Thoracic aorta (tissue), 2 donors: ENCODE measurements around the gene TLR9. TPM values are rescaled to one million over a fixed set of nuclear protein-coding genes. Genes with fewer than 3 reads are reported as not detected.

Experiments used
- ATAC-seq: fragments of 150-250 bp; one replicate; pipeline ENCODE4 v1.8.0; 2017; ENCODE audit warnings: low read depth; ENCODE audit not compliant: insufficient number of reproducible peaks, low FRiP score
- DNase-seq: peaks from one replicate; pipeline ENCODE4 v3.0.0-alpha.2; 2020; ENCODE audit warnings: low spot score
- H3K27ac ChIP-seq, 2 donors: fragments of 200-600 bp; sonication (generic); 1 replicate in 1 of 2; 2 replicates in 1 of 2; pipeline ENCODE4 v1.5.1; 2016; ENCODE audit warnings: mild to moderate bottlenecking in 2 of 2, moderate library complexity in 2 of 2
- H3K27me3 ChIP-seq: fragments of 200-600 bp; sonication (generic); replicated peaks from 2 replicates; pipeline ENCODE4 v1.6.0; 2016; ENCODE audit warnings: mild to moderate bottlenecking; ENCODE audit not compliant: insufficient read depth
- H3K36me3 ChIP-seq: fragments of 200-600 bp; sonication (generic); one replicate; pipeline ENCODE4 v1.5.1; 2016
- H3K4me1 ChIP-seq, 2 donors: fragments of 200-600 bp; sonication (generic); 1 replicate in 1 of 2; 2 replicates in 1 of 2; pipeline versions ENCODE4 v1.5.1 to v1.6.0; 2016; ENCODE audit warnings: low read depth in 2 of 2, mild to moderate bottlenecking in 1 of 2; ENCODE audit not compliant: control insufficient read depth in 1 of 2
- H3K4me3 ChIP-seq: fragments of 200-600 bp; sonication (generic); 2 replicates; pipeline ENCODE4 v1.5.1; 2016; ENCODE audit warnings: mild to moderate bottlenecking
- H3K9me3 ChIP-seq: fragments of 200-600 bp; sonication (generic); 2 replicates; pipeline ENCODE4 v1.5.1; 2016
- total RNA-seq, 2 donors: library from RNA; depleted of rRNA; stranded (reverse); fragments of >200 nt; gene quantifications; one replicate each; pipeline versions ENCODE4 v1.1.0 to v1.2.3, GENCODE V29; 2016
- TF ChIP-seq, protein P1 (sequence below): fragments of 200-600 bp; sonication (generic); IDR thresholded peaks from one replicate; pipeline ENCODE4 v1.5.1; 2019; ENCODE audit warnings: antibody characterized with exemption

Gene TLR9
- total RNA-seq, 2 donors from 2014 or later: not detected

DNA sequence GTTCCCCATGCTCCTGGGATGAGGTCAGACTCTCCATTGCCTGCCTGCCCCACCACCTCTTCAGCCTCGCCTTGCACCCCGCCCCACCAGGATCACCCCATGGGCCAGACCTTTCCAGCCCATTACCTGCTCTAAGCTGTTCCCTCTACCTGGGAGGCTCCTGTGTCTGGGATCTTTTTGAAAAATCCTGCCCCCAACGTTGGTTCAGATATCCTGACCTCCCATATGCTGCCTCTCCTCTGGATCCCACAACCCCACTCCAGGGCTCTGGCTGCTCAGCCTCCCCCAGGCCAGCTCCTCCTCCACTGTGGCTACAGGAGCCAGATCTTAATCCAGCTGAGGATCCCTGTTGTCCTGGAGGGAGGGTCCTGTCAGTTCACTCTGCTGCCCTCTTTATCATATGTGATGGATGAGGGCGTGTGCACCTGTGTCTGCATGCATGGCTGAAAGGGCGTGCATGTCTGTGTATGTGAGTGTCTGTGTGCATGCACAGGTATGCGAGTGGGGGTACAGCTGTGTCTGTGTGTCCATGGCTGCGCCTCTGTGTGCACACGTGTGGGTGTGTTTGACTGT lies 49.2 kb downstream of the TLR9 start:
- TF ChIP-seq, protein P1, sequence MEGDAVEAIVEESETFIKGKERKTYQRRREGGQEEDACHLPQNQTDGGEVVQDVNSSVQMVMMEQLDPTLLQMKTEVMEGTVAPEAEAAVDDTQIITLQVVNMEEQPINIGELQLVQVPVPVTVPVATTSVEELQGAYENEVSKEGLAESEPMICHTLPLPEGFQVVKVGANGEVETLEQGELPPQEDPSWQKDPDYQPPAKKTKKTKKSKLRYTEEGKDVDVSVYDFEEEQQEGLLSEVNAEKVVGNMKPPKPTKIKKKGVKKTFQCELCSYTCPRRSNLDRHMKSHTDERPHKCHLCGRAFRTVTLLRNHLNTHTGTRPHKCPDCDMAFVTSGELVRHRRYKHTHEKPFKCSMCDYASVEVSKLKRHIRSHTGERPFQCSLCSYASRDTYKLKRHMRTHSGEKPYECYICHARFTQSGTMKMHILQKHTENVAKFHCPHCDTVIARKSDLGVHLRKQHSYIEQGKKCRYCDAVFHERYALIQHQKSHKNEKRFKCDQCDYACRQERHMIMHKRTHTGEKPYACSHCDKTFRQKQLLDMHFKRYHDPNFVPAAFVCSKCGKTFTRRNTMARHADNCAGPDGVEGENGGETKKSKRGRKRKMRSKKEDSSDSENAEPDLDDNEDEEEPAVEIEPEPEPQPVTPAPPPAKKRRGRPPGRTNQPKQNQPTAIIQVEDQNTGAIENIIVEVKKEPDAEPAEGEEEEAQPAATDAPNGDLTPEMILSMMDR: no peak
- no peak for ATAC-seq
- DNase-seq: no peak

DNA sequence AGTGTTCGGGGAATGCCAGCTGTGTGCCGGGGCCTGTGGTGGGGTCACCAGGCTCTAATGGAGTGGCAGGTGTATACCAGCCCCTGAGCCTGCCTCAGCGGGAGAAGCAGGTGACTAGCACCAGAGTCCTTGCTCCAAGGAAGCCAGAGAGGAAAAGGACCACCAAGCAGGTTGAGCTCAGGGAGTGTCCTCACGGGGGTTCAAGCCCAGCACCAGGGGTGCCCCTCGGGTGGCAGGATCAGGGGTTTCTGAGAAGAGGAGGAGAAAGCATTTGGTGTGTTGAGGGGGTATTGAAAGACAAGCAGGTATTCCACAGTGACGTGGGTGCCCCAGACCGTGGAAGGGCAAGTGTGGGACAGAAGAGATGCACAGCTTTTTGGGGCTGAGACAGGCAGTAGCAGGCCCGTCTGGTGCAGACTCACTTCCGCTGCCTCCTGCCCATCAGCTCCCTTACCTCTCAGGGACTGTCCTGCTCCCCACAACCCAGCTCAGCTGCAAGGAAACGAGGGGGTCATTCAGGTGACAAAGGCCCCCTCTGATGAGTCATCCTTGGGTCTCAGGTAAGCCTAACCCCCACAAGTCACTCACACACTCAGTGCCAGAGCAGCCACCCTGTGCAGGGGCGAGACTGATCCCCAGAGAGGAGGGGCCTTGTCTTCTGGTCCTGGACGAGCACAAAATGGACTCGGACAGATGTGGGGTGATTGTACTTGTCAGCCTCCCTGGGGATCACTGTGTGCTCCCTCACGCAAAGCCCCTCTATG lies 49.8 kb downstream of the TLR9 start:
- ATAC-seq (no peak), DNase-seq (no peak)
- no peaks in the 10 kb centered on the region for H3K9me3 ChIP-seq
- H3K27me3 ChIP-seq: no peaks in the 10 kb centered on the region
- peaks cover 0 to 4% of the 10 kb centered on the region in 2 donors for H3K4me1 ChIP-seq
- no peak overlapping the region for H3K4me3 ChIP-seq
- no peak overlapping the region for H3K27ac ChIP-seq
- TF ChIP-seq, protein P1: no peak
- H3K36me3 ChIP-seq: no peaks in the 10 kb centered on the region

More for the DNA sequence above, 49.2 kb downstream of the TLR9 start:
- Histone ChIP-seq H3K4me3 (no peak overlapping the region), H3K27me3 (no peaks in the 10 kb centered on the region), H3K36me3 (no peaks in the 10 kb centered on the region), H3K27ac (no peak overlapping the region), H3K4me1 (peaks cover 0 to 4% of the 10 kb centered on the region in 2 donors), H3K9me3 (no peaks in the 10 kb centered on the region)

DNA sequence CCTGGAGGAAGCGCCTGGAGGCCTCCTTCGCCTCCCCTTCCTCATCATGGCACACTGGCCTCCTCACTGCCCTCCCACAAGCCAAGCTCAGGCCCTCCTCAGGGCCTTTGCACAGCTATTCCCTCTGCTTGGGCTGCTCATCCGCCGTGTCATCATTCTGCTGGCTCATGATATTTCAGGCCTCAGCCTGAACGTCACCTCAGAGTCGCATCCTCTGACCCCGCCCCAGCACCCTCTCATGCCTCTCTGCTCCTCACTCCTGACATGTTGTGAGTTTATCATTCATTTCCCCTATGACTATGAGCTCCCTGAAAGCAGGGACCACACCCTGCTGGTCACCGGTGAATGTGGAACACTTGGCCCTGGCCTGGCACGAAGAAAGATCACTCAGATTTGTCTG lies 50.5 kb downstream of the TLR9 start:
- TF ChIP-seq, protein P1: no peak
- Histone ChIP-seq H3K4me3 (no peak overlapping the region), H3K36me3 (no peaks in the 10 kb centered on the region), H3K9me3 (no peaks in the 10 kb centered on the region), H3K4me1 (peaks cover 0 to 4% of the 10 kb centered on the region in 2 donors), H3K27ac (no peak overlapping the region), H3K27me3 (no peaks in the 10 kb centered on the region)
- no peak for ATAC-seq
- DNase-seq: no peak

DNA sequence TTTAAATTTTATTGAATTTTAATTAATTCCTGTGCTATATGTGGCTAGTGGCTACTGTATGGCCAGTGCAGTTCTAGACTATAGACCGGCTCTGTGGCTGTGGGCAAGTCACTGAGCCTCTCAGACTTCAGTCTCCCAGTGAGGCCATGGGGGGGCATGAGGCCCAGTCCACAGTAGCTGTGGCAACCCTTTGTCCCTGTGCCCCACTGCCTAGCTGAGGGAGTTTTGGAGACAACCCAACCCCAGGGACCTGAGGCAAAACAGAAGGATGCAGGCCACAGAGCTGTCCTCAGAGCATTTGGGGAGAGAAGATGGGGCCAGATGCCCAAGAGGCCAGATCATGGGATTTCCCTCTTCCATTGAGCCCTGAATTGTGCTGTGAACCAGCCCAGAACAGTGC lies 52.3 kb downstream of the TLR9 start:
- Histone ChIP-seq H3K27ac (no peak overlapping the region), H3K4me3 (no peak overlapping the region), H3K9me3 (no peaks in the 10 kb centered on the region), H3K4me1 (peaks cover 0 to 4% of the 10 kb centered on the region in 2 donors), H3K27me3 (no peaks in the 10 kb centered on the region), H3K36me3 (no peaks in the 10 kb centered on the region)
- ATAC-seq: no peak
- TF ChIP-seq, protein P1: no peak
- DNase-seq: no peak

DNA sequence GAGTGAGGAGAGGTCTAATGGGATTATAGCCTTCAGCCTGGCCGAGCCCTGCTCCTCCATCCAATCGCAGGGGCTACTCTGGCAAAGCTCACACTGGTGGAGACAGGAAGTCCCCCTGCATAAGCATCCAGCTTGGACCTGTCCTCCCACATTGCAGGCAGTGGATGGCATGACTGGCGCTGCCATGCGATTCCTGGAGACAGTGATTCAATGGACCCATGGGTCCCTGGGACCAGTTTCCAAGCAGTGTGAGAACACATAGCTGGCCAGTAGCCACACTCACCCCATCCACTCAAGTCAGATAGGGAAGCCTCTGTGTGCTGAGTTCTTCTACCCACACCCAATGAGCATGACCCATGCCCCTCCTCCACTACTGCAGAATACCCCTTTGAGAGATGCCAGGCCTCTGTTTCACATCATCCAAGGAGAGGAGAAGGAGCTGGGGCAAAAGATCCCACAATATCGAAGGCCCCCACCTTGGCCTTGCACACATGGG lies 53.1 kb downstream of the TLR9 start:
- ATAC-seq (no peak), DNase-seq (no peak)
- no peaks in the 10 kb centered on the region for H3K27me3 ChIP-seq
- H3K4me1 ChIP-seq: peaks cover 0 to 4% of the 10 kb centered on the region in 2 donors
- TF ChIP-seq, protein P1: no peak
- H3K9me3 ChIP-seq: no peaks in the 10 kb centered on the region
- no peak overlapping the region for H3K27ac ChIP-seq
- H3K36me3 ChIP-seq: no peaks in the 10 kb centered on the region
- H3K4me3 ChIP-seq: no peak overlapping the region
